Colon (tissue), 2 donors: ENCODE results near the gene GCC2.
"Not testable (repeated sequence)": the region's sequence is repeated elsewhere in the genome, so short reads cannot be mapped to it uniquely, and the experiment has no call there.

Experiments used
- FAIRE-seq: peaks from 2 replicates; lab custom pipeline; 2012; peaks lifted over from hg19 to GRCh38; lab: Jason Lieb, UNC
- donor health status: control.
- donor health status: control.

The GCC2 gene, protein sequence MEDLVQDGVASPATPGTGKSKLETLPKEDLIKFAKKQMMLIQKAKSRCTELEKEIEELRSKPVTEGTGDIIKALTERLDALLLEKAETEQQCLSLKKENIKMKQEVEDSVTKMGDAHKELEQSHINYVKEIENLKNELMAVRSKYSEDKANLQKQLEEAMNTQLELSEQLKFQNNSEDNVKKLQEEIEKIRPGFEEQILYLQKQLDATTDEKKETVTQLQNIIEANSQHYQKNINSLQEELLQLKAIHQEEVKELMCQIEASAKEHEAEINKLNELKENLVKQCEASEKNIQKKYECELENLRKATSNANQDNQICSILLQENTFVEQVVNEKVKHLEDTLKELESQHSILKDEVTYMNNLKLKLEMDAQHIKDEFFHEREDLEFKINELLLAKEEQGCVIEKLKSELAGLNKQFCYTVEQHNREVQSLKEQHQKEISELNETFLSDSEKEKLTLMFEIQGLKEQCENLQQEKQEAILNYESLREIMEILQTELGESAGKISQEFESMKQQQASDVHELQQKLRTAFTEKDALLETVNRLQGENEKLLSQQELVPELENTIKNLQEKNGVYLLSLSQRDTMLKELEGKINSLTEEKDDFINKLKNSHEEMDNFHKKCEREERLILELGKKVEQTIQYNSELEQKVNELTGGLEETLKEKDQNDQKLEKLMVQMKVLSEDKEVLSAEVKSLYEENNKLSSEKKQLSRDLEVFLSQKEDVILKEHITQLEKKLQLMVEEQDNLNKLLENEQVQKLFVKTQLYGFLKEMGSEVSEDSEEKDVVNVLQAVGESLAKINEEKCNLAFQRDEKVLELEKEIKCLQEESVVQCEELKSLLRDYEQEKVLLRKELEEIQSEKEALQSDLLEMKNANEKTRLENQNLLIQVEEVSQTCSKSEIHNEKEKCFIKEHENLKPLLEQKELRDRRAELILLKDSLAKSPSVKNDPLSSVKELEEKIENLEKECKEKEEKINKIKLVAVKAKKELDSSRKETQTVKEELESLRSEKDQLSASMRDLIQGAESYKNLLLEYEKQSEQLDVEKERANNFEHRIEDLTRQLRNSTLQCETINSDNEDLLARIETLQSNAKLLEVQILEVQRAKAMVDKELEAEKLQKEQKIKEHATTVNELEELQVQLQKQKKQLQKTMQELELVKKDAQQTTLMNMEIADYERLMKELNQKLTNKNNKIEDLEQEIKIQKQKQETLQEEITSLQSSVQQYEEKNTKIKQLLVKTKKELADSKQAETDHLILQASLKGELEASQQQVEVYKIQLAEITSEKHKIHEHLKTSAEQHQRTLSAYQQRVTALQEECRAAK (N-terminal part only)

DNA sequence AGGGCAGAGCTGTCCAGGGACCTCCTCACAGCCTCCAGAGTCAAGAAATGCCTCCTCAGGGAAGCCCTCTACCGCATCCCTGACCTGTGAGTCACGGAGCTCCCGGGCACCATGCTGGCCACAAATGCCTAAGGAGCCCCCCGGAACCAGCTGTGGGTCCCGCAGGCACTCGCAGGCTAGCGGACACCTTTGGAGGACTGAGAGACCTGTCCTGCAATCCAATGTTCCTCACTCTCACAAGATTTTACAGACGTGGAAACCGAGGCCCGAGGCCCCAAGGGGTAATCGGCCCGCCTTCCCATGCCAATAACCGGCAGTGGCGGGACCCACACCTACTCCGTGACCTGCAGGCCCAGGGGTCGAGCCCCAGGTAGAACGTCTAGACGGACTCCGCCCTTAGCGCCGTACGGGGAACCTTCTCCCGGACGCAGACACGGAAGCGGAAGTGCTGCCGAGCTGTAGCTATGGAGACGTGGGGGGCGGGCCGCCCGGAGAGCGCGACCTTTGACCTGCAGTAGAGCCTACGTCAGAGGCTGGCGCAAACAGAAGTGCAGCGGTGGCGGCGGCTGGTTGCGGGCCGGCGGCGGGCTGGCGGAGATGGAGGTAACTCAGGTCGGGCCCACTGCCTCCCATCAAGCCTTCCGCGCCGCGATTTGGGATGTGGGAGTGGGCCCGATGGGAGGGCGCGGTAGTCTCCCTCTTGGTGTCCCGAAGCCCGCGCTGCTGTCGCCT lies at the start of gene GCC2:
TSS of gene GCC2 (plus strand) at position 529 of the 732 bp plus-strand sequence. CDS start at position 598, 69 bp downstream.
- no peak for FAIRE-seq

DNA sequence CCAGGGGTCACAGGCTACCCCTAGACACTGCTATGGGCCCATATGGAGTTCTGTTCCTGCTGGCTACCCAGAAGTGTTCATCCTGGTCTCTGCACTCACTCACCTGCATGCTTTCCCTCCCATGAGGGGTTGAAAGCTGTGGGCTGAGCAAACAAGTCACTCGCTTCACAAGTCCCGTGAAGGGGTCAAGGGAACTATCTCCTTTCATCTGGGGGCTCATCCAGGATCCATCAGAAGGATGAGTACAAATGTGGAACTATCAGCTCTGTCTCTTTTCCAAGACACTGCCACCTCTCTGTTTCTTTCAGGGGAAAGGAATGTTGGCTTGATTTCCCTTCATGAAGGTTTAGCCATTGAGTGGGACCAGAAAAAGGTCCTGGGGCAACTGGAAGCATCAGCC lies 49.5 kb upstream of the GCC2 start:
- FAIRE-seq: no peak

DNA sequence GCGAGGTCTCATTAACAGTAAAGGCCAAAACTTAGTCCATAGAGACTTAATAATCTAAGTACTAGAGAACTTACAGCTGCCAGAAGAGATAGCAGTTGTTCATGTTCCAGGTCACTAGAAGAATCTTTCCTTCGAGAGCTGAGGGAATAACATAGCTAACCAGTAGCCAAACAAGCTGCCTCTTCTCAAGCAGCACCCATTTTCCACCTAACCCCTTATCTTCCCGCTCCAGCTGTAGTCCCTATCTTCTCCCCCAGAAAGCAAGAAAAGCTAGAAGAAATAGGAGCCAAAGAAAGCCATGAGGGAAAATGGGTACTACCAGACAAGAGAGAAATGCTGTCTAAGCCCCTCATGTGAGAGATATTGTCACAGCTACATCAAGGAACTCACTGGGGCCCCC lies 47.2 kb upstream of the GCC2 start:
- no peak for FAIRE-seq

DNA sequence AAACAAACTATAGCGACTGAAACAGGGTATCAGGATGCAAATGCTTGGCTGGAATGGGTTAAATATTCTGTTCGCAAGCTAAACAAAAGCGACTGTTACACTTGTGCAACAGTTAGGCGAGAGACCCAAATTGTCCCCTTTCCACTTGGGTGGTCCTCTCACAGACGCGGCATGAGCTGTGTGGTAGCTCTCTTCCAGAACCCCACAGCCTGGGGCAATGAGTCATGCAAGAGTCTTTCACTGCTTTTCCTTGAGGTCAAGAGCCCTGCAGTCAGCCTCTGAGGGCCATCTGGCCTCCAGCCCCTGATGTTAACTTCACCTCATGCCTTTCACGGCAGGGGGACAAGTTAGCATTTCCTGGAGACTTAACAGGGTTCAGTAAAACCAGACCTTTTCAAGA lies 45.5 kb upstream of the GCC2 start:
- no peak for FAIRE-seq

DNA sequence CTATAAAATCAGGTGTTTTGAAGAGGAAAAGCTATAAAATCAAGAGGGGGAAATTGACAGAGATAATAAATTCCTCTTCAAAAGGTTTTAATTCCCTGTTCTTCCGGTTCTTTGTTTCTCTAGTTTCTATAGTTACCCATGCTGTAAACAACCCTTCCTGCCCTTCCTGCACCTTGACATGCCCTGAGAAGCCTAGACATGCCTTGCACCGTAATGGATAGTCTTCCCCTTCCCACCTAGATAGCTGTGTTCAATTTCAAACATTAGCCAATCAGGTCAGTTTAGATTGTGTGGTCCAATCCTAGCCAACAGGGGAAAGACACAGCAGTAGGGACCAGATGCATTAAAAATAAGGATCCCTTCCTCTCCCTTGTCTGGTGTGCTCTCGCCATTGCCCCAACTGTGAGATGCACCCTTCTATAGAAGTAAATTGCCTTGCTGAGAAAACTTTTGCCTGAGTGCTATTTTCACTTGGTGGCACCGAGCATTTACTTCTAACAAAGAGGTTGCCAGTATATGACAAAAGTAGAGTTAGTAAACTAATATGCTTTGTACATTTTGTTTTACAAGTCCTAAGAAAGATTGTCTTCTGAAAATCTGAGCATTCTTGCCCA lies 44.1 kb upstream of the GCC2 start:
- FAIRE-seq: no peak

DNA sequence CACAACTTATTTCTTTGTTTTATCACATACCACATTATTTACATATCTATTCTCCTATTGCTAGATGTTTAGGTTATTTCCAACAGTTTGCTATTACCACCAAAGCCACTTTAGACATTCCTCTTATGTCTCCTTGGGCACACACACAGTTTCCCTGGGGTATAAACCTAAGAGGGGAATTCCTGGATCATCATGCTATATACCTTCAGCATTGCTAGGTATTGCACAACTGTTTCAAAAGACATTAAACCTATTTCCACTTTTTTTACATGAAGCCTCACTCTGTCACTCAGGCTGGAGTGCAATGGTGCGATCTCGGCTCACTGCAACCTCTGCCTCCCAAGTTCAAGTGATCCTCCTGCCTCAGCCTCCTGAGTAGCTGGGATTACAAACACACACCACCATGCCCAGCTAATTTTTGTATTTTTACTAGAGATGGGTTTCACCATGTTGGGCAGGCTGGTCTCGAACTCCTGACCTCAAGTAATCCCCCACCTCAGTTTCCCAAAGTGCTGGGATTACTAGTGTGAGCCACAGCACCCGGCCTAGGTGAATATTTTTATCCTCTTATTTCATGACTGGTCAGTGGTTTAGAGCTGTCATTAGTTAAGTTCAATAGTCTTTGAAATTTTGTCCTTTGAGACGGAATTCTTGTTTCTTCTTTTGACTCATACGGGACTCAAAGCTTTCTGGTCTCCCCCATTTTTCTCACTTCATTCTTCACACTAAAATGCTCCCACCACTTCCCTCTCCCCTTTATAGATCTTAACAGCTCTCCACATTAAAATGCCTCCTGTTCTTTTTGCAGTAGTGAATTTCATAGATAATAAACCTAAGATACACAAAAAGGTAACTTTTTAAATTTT lies 40.9 kb upstream of the GCC2 start:
- no peak for FAIRE-seq

DNA sequence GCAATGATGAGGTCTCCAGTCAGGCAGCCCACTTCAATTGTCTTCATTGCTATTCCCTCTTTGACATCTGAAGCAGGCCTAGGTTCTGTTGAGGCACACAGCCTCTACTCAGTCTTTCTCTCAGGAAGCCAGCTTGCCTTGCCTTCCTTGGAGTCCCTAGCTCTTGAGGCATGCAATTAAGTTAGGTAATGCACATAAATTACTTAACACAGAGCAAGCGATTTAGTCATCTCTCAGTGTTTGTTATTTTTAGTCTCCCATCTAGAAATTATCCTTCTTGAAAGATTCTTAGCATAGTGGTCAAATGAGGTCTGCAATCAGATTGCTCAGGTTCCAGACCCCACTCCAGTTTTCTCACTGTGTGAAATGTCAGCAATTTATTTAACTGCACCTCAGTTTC lies 39.2 kb upstream of the GCC2 start:
- no peak for FAIRE-seq

DNA sequence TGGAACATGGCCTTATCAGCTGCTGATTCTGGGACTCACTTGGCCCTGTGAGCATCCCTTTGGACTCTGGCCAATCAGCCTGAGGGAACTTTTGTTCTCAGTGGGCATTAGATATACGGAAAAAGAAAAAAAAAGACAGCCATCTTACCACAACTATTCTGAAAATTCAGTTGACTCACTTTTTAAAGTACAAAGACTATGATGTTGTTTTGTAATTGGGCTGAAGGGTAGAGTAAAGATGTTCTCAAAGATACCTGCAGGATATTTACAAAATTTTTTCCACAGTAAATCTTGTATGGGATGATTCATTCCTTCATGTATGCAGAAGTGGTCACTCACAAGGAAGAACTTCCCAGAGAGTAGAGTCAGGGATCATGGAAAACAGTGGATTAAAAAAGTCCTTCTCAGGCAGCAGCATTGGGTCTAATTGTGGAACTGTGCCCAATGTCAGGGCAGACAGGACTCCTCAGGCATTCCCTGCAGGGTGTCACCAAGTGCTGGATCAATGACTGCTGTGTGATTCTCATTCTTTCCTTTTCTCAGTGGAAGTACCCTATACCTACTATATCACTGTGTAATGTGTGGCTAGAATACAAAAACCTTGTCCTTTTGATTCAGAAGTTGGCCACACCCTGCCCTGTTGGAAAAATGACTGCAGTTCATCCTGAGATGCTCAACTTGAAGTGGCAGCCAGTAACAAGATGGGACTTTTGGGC lies 35.9 kb upstream of the GCC2 start:
- no peak for FAIRE-seq

DNA sequence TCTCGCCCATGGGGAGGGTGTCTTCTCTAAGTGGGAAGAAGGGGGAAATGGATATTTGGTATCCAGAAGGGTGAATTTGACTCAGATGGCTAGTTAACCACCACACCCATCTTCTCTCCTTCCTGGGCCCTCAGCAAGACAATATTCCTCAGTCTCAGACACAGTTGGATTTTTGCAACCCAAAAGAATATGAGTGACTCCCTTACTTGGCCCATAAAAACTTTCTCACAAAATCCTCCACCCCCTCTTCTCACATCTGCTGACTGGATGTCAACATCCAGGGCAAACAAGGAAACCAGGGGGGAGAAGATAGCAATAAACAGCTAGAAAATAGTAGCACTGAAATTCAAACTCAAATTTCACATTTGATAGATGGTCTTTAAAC lies 35.3 kb upstream of the GCC2 start:
- FAIRE-seq: no peak

DNA sequence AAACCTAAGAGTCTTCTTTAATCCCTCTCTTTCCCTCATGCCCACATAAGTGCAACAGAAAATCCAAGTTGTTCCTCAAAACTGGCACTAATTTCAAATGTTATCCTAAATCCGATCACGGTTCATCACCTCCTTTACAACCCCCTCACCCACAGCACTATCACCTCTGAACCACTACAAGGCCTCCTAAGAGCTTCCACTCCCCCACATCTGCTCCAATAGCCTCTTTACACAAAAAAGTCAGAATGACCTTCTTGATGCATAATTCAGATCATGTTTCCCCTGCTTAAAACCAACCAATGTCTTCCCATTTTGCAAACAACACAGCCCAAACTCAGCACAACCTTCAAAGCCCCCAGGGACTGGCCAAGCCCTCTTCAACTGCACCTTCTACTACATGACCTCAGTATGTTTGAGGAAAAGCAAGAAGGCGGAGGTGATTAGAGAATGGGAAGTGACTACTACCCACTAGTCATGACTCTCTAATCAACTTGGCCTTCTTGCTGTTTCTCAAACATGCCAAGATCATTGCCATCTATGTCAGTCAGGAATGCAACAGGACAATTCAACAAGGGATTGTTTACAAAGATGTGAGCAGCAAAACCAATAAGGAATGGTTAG lies 34.6 kb upstream of the GCC2 start:
- no peak for FAIRE-seq

DNA sequence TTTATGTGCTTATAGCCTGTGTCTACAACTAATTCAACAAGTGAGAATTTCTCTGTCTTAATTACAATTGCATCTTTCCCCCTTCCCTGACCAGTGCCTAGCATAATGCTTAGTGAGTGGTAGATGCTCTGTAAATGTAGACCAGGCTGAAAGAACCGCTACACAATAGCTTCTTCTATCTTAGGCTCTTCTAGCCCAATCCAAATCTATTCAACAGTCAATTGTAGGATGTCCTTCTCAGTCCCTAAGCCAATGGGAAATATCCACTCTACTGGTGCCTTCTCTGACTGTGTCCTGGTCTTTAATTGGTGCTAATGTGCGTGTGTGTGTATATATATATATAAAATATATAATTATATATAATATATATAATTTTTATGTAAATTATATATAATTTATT lies 34.1 kb upstream of the GCC2 start:
- FAIRE-seq: no peak

DNA sequence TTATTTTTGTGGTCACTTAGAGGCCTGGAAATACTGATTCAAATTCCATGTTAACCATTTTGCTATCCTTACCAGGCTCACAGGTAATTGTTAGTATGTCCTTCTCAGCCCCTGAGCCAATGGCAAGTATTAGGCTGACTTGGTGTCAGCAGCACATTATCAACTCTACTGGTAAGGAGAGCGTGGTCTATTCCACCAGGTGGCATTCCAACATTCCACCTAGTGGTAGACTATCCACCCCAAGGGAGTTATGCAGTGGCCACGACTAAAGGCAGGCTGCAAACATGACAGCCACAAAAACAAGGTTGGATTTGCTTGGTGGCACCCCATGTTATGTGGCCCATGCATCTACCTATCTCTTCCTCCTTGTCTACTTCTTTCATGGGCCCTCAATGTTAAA lies 31.8 kb upstream of the GCC2 start:
- no peak for FAIRE-seq

DNA sequence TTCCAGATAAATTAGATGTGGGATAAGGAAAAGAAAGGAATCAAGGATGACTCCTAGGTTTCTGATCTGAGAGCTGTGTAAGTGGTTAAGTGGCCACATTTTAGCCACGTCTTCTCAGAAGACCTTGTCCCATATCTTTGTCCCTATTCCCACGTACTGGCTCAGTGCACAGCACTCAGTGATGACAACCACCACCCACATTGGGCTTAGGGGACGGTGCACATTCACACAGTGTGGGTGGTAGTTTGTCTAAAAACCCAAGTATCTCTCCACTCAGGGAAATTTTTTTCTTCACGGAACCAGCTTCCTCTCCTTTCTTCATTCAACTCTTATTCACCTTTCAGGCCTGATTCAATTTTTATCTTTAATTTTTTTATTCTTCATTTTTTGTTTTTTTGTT lies 30.6 kb upstream of the GCC2 start:
- no peak for FAIRE-seq

DNA sequence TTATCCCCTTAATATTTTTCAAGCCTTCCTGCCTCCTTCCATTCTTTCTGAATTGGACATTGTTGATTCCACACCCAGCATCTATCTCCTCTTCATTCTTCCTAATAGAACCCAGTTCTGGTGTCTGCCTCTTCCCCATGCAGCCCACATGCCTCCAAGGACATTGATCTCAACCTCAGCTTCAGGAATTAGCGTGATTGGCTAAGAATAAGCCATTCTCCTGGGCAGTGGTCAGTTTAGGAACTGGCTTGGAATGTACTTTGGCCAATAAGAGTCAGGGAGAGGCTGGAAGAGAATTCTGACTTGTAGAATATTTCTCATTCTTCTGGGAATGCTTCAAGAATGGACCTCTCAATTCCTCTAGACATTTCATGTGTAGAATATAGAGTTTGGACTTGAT lies 25.9 kb upstream of the GCC2 start:
- FAIRE-seq: no peak

DNA sequence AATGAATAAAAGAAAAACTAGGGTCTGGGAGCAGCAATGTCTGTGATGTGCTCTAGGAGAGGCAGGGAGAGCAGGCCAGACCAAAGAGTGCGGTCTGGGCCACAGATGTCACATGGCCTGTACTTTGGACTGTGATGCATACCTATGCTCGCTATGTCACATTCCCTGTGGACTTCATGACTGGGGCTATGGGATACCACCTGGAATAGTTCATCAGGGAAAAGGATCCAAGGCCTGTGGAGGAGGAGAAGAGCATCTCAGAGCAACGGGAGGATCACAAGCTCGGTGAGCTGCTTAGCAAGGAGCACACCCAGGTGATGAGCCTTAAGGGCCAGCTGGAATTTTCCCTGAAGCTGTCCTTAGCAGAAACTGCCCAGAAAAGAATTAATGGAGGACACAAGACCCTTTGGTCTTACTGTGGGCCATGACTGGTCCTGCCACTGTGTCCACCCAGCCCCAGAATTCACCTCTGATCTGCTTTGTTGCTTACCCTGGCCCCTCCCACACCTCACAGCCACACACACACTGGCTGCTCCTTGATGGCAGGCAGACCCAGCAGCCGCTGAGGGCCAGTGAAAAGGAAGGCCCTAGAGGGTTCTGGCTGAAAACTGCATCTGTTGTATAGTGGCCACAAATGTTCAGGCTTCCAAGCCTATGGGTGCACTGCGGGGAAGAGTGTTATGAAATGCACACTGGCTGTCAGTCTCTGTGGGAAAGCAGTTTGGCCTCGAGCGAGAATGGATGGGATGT lies 25.3 kb upstream of the GCC2 start:
- no peak for FAIRE-seq

DNA sequence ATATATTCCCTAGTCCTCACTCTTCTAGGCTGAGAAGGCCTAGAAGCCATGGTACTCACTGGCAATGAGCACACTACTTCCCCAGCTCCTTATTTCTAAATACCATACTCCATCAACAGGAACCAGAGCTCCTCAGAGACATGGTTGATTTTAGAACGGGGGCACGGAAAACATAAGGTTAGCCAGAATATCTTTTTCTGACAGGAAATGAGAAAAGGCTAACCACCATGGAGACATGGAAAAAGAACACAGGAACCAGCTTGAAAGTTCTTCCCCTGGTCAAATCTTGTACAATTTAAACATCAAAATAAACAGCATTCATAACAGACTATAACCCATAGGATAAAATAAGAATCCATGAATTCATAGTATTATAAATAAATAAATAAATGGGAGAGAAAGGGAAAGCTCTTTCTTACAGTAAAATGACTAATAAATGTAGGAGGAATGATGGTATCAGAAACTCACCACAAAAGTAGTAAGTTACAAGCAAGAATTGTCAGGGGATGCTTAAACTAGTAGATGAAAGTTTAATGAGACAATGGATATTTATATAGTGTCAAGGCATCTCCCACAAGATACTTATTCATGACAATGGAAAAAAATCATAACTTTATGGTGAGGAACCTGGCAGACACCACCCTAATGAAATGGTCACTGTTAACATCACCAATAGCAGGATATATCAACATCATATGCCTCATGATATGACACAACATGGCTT lies 20.6 kb upstream of the GCC2 start:
- no peak for FAIRE-seq

DNA sequence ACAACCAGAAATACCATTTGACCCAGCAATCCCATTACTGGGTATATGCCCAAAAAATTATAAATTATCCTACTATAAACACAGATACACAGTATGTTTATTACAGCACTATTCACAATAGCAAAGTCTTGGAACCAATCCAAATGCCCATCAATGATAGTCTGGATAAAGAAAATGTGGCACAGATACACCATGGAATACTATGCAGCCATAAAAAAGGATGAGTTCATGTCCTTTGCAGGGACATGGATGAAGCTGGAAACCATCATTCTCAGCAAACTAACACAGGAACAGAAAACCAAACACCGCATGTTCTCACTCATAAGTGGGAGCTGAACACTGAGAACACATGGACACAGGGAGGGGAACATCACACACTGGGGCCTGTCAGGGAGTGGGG lies 13.4 kb upstream of the GCC2 start:
- FAIRE-seq: not testable (repeated sequence)

DNA sequence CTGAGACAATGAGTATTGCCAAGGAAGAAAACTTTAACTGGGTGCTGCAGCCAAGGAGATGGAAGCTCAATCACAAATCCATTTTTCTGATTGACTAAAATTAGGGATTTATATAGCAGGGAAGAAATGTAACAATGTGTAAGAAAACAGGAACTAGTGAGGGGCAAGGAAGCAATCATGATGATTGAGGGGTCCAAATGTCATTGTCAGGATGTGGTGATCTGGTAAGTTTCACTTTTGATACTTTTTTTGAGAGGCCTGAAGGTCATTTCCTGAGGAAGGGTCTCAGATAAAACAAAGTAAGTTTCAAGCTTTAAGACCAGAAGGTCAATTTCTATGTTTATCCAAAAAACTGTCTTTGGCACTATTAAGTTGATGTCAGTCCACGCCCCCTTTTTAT lies 12.0 kb upstream of the GCC2 start:
- no peak for FAIRE-seq
